OCI-LY1 (cell line): ENCODE results near the gene UHRF2.

Experiments
- H2AFZ ChIP-seq: fragments of 200-600 bp; sonication (generic), shearing (Covaris generic); 2 replicates; pipeline ENCODE4 v1.6.0; 2014; ENCODE audit warnings: antibody characterized with exemption, mild to moderate bottlenecking, low read length
- H3F3A ChIP-seq: fragments of 200-600 bp; sonication (generic), shearing (Covaris generic); 2 replicates; pipeline ENCODE4 v1.6.0; 2014; ENCODE audit warnings: mild to moderate bottlenecking, antibody characterized with exemption, low read length, moderate library complexity; ENCODE audit not compliant: insufficient read depth
- H3K27ac ChIP-seq: fragments of 200-600 bp; sonication (generic); 2 replicates; pipeline ENCODE4 v1.5.1; 2014; ENCODE audit warnings: low read length, mixed run types, mild to moderate bottlenecking, low read depth; ENCODE audit not compliant: poor library complexity, severe bottlenecking
- H3K27me3 ChIP-seq: fragments of 200-600 bp; sonication (generic); 2 replicates; pipeline ENCODE4 v1.6.0; 2014; ENCODE audit warnings: antibody characterized with exemption, mild to moderate bottlenecking, low read length, moderate library complexity; ENCODE audit not compliant: insufficient read depth
- H3K36me3 ChIP-seq: fragments of 200-600 bp; sonication (generic); 2 replicates; pipeline ENCODE4 v1.6.1; 2014; ENCODE audit warnings: mild to moderate bottlenecking, antibody characterized with exemption, low read length, moderate library complexity, mixed read lengths; ENCODE audit not compliant: insufficient read depth
- H3K4me1 ChIP-seq: fragments of 200-600 bp; sonication (generic); 2 replicates; pipeline ENCODE4 v1.5.1; 2014; ENCODE audit warnings: mild to moderate bottlenecking, low read length, moderate library complexity; ENCODE audit not compliant: insufficient read depth, severe bottlenecking
- H3K4me2 ChIP-seq: fragments of 200-600 bp; sonication (generic), shearing (Covaris generic); 2 replicates; pipeline ENCODE4 v1.6.1; 2014; ENCODE audit warnings: low read length
- H3K4me3 ChIP-seq: fragments of 200-600 bp; sonication (generic); 2 replicates; pipeline ENCODE4 v1.5.1; 2014; ENCODE audit warnings: low read length, low read depth, mild to moderate bottlenecking, mixed read lengths; ENCODE audit not compliant: poor library complexity, severe bottlenecking
- H3K79me2 ChIP-seq: fragments of 200-600 bp; shearing (Covaris generic); 2 replicates; pipeline ENCODE4 v1.6.1; 2016; ENCODE audit warnings: mixed run types, low read length, mixed read lengths; ENCODE audit not compliant: insufficient read depth
- H3K9ac ChIP-seq: fragments of 200-600 bp; sonication (generic), shearing (Covaris generic); 2 replicates; pipeline ENCODE4 v1.6.1; 2014; ENCODE audit warnings: mild to moderate bottlenecking, low read length, mixed read lengths
- H3K9me2 ChIP-seq: fragments of 200-600 bp; sonication (generic), shearing (Covaris generic); 2 replicates; pipeline ENCODE4 v1.6.1; 2014; ENCODE audit warnings: low read depth, mild to moderate bottlenecking, low read length, mixed read lengths
- H3K9me3 ChIP-seq: fragments of 200-600 bp; shearing (Covaris generic); 2 replicates; pipeline ENCODE4 v1.6.1; 2014; ENCODE audit warnings: low read length, mixed read lengths
- H4K20me1 ChIP-seq: fragments of 200-600 bp; sonication (generic), shearing (Covaris generic); 2 replicates; pipeline ENCODE4 v1.6.0; 2016; ENCODE audit warnings: mild to moderate bottlenecking, low read length; ENCODE audit not compliant: insufficient read depth
- CTCF ChIP-seq: fragments of 200-600 bp; sonication (generic), shearing (Covaris generic); IDR thresholded peaks from 2 replicates; pipeline ENCODE4 v1.5.1; 2017; ENCODE audit warnings: mild to moderate bottlenecking, antibody characterized with exemption, low read length, moderate library complexity, mixed read lengths
- EZH2 ChIP-seq: fragments of 200-600 bp; sonication (generic), shearing (Covaris generic); IDR thresholded peaks from 2 replicates; pipeline ENCODE4 v1.8.0; 2017; ENCODE audit warnings: borderline replicate concordance, mixed run types, mild to moderate bottlenecking, antibody characterized with exemption, low read length, moderate library complexity, mixed read lengths

Gene UHRF2

GRCh38 chr9:6506571-6506970 is 93.6 kb downstream of the UHRF2 start:
- Histone ChIP-seq H3F3A (no peaks in the 10 kb centered on the region; the same call in 1 of the 2 replicates), H3K27me3 (no peaks in the 10 kb centered on the region), H2AFZ (no peak overlapping the region), H4K20me1 (no peaks in the 10 kb centered on the region), H3K4me2 (no peak overlapping the region), H3K9me3 (no peaks in the 10 kb centered on the region), H3K79me2 (no peaks in the 10 kb centered on the region), H3K27ac (no peak overlapping the region), H3K9me2 (no peaks in the 10 kb centered on the region), H3K36me3 (peaks cover 61% of the 10 kb centered on the region), H3K4me1 (no peaks in the 10 kb centered on the region), H3K9ac (no peak overlapping the region), H3K4me3 (no peak overlapping the region)
- TF ChIP-seq CTCF (no peak), EZH2 (no peak)

GRCh38 chr9:6512085-6512657 is 99.2 kb downstream of the UHRF2 start:
- Histone ChIP-seq H4K20me1 (no peaks in the 10 kb centered on the region), H3K36me3 (peaks cover 16% of the 10 kb centered on the region), H3K4me2 (no peak overlapping the region), H3K9me3 (no peaks in the 10 kb centered on the region), H3K9me2 (no peaks in the 10 kb centered on the region), H3K4me1 (no peaks in the 10 kb centered on the region), H2AFZ (no peak overlapping the region), H3F3A (no peaks in the 10 kb centered on the region), H3K4me3 (no peak overlapping the region), H3K27me3 (no peaks in the 10 kb centered on the region), H3K9ac (no peak overlapping the region), H3K27ac (no peak overlapping the region), H3K79me2 (no peaks in the 10 kb centered on the region)
- no peak for TF ChIP-seq EZH2
- no peak for TF ChIP-seq CTCF

GRCh38 chr9:6522263-6522662 is 109.3 kb downstream of the UHRF2 start:
- no peaks in the 10 kb centered on the region for H3K4me1 ChIP-seq
- no peaks in the 10 kb centered on the region for H3K79me2 ChIP-seq
- H3K27ac ChIP-seq, result no peak overlapping the region
- no peaks in the 10 kb centered on the region for H4K20me1 ChIP-seq
- TF ChIP-seq EZH2, result no peak
- TF ChIP-seq CTCF, result no peak
- H3F3A ChIP-seq, result no peaks in the 10 kb centered on the region
- no peaks in the 10 kb centered on the region for H3K36me3 ChIP-seq
- H3K4me2 ChIP-seq, result no peak overlapping the region
- H3K27me3 ChIP-seq, result no peaks in the 10 kb centered on the region
- no peaks in the 10 kb centered on the region for H3K9me3 ChIP-seq
- no peak overlapping the region for H3K9ac ChIP-seq
- no peak overlapping the region for H2AFZ ChIP-seq
- no peak overlapping the region for H3K4me3 ChIP-seq
- H3K9me2 ChIP-seq, result no peaks in the 10 kb centered on the region
